Liver (tissue), 9 donors: ENCODE data around the gene HOXB9. TPM values are rescaled to one million over a fixed set of nuclear protein-coding genes. Genes with fewer than 3 reads are reported as not detected.

Experiments used
- DNase-seq: peaks from one replicate; pipeline ENCODE4 v3.0.0-alpha.2; 2017; ENCODE audit warnings: low spot score
- H3K27ac ChIP-seq, 2 donors: one replicate each; pipeline ENCODE4 v1.7.0; 2013; ENCODE audit warnings: inconsistent platforms in 2 of 2, low read length in 2 of 2, control low read depth in 1 of 2, low read depth in 1 of 2, mild to moderate bottlenecking in 1 of 2
- H3K27me3 ChIP-seq, 4 donors: one replicate each; pipeline versions ENCODE4 v1.6.1 to v1.7.0; 2013; ENCODE audit warnings: low read length in 3 of 4, inconsistent platforms in 1 of 4, mild to moderate bottlenecking in 1 of 4, moderate library complexity in 1 of 4; ENCODE audit not compliant: control insufficient read depth in 4 of 4, insufficient read depth in 4 of 4
- H3K36me3 ChIP-seq, 4 donors: one replicate each; pipeline versions ENCODE4 v1.6.1 to v1.7.0; 2013; ENCODE audit warnings: low read length in 3 of 4, mild to moderate bottlenecking in 3 of 4, low read depth in 1 of 4, moderate library complexity in 1 of 4; ENCODE audit not compliant: control insufficient read depth in 4 of 4, insufficient read depth in 3 of 4
- H3K4me1 ChIP-seq, 4 donors: one replicate each; pipeline versions ENCODE4 v1.6.1 to v1.7.0; 2013; ENCODE audit warnings: low read length in 3 of 4, mild to moderate bottlenecking in 3 of 4, moderate library complexity in 1 of 4; ENCODE audit not compliant: control insufficient read depth in 4 of 4, insufficient read depth in 4 of 4
- H3K4me3 ChIP-seq, 3 donors: one replicate each; pipeline versions ENCODE4 v1.6.1 to v1.7.0; 2013; ENCODE audit warnings: low read length in 3 of 3, control low read depth in 1 of 3, low read depth in 1 of 3, mild to moderate bottlenecking in 1 of 3
- H3K9ac ChIP-seq, 2 donors: one replicate each; pipeline ENCODE4 v1.7.0; 2013; ENCODE audit warnings: low read length in 2 of 2, mild to moderate bottlenecking in 2 of 2, moderate library complexity in 2 of 2, control low read depth in 1 of 2, low read depth in 1 of 2
- H3K9me3 ChIP-seq, 4 donors: one replicate each; pipeline versions ENCODE4 v1.6.1 to v1.7.0; 2013; ENCODE audit warnings: low read length in 3 of 4; ENCODE audit not compliant: control insufficient read depth in 4 of 4
- CTCF ChIP-seq: fragments of 150-350 bp; IDR thresholded peaks from 2 replicates; pipeline ENCODE4 v1.5.1; 2017; ENCODE audit warnings: improper control_type of control experiment, low read depth, low read length; ENCODE audit not compliant: missing input control
- EGR1 ChIP-seq, 2 donors: IDR thresholded peaks; 2 replicates each; pipeline ENCODE4 v1.6.1; 2016 to 2018; ENCODE audit warnings: antibody characterized with exemption in 2 of 2, low read depth in 2 of 2
- FOXA1 ChIP-seq: IDR thresholded peaks from 2 replicates; pipeline ENCODE4 v1.6.1; 2016; ENCODE audit warnings: antibody characterized with exemption
- FOXA2 ChIP-seq: IDR thresholded peaks from 2 replicates; pipeline ENCODE4 v1.6.1; 2016; ENCODE audit warnings: antibody characterized with exemption
- GABPA ChIP-seq, 2 donors: IDR thresholded peaks in 1 of 2; conservative IDR thresholded peaks in 1 of 2; 2 replicates each; pipeline ENCODE4 v1.6.1; 2016; ENCODE audit warnings: antibody characterized with exemption in 2 of 2, mild to moderate bottlenecking in 1 of 2, moderate library complexity in 1 of 2
- HNF4A ChIP-seq, 2 donors: conservative IDR thresholded peaks; 2 replicates each; pipeline ENCODE4 v1.6.1; 2016; ENCODE audit warnings: antibody characterized with exemption in 2 of 2, mild to moderate bottlenecking in 2 of 2
- HNF4G ChIP-seq: IDR thresholded peaks from 2 replicates; pipeline ENCODE4 v1.6.1; 2016; ENCODE audit warnings: antibody characterized with exemption
- JUND ChIP-seq, 2 donors: IDR thresholded peaks; 2 replicates each; pipeline ENCODE4 v1.6.1; 2016; ENCODE audit warnings: antibody characterized with exemption in 2 of 2
- MAX ChIP-seq: IDR thresholded peaks from 2 replicates; pipeline ENCODE4 v1.6.1; 2016; ENCODE audit warnings: antibody characterized with exemption
- NR2F2 ChIP-seq: IDR thresholded peaks from 2 replicates; pipeline ENCODE4 v1.6.1; 2016; ENCODE audit warnings: antibody characterized with exemption
- RAD21 ChIP-seq, 2 donors: IDR thresholded peaks; 2 replicates each; pipeline ENCODE4 v1.6.1; 2016; ENCODE audit warnings: antibody characterized with exemption in 2 of 2, mild to moderate bottlenecking in 2 of 2
- RXRA ChIP-seq, 2 donors: IDR thresholded peaks; 2 replicates each; pipeline ENCODE4 v1.6.1; 2017 to 2018; ENCODE audit warnings: antibody characterized with exemption in 2 of 2, mild to moderate bottlenecking in 1 of 2
- SP1 ChIP-seq: IDR thresholded peaks from 2 replicates; pipeline ENCODE4 v1.6.1; 2018; ENCODE audit warnings: antibody characterized with exemption, mild to moderate bottlenecking
- TAF1 ChIP-seq: conservative IDR thresholded peaks from 2 replicates; pipeline ENCODE4 v1.6.1; 2016; ENCODE audit warnings: antibody characterized with exemption, mild to moderate bottlenecking
- YY1 ChIP-seq: IDR thresholded peaks from 2 replicates; pipeline ENCODE4 v1.6.1; 2016; ENCODE audit warnings: antibody characterized with exemption, mild to moderate bottlenecking
- WGBS: extraction: QIAGEN DNeasy Blood & Tissue Kit; methylation state at CpG from one replicate; pipeline ENCODE4 v1.1.7; 2013; 5-methylcytosine and 5-hydroxymethylcytosine counted together
- polyA plus RNA-seq, 2 donors: library from polyadenylated mRNA; stranded (reverse) in 1 of 2; unstranded in 1 of 2; fragments of 200-250 nt in 1 of 2; fragments of >200 nt in 1 of 2; fragmentation: Nextera tagmentation in 1 of 2; extraction: Ambion mirVana in 1 of 2; gene quantifications; one replicate each; pipeline versions ENCODE4 v1.2.1 to v1.2.3, GENCODE V29; 2013 to 2015
- total RNA-seq, 2 donors: library from RNA; depleted of rRNA; stranded (reverse); fragments of >200 nt; gene quantifications; one replicate each; pipeline ENCODE4 v1.2.3, GENCODE V29; 2014
- TF ChIP-seq, protein P1 (sequence below): IDR thresholded peaks from 2 replicates; pipeline ENCODE4 v1.6.1; 2016; ENCODE audit warnings: antibody characterized with exemption
- TF ChIP-seq, protein P2 (sequence below): IDR thresholded peaks from 2 replicates; pipeline ENCODE4 v1.6.1; 2016; ENCODE audit warnings: antibody characterized with exemption, mild to moderate bottlenecking
- donor health status: healthy.
- donor health status: healthy.
- donor health status: healthy.
- donor health status: healthy.
- donor health status: healthy.

Gene HOXB9
- total and polyA plus RNA-seq, 4 donors: not detected

- Histone ChIP-seq H3K4me1 (no peaks in the 10 kb centered on the region), H3K4me3 (no peak overlapping the region), H3K9ac (no peak overlapping the region), H3K36me3 (no peaks in the 10 kb centered on the region), H3K27ac (no peak overlapping the region), H3K9me3 (no peaks in the 10 kb centered on the region), H3K27me3 (peaks cover 20 to 42% (median 27%) of the 10 kb centered on the region in 4 donors)
- 48% methylated on average over 1 of the region's 1 CpG for WGBS
- TF ChIP-seq, protein P1, sequence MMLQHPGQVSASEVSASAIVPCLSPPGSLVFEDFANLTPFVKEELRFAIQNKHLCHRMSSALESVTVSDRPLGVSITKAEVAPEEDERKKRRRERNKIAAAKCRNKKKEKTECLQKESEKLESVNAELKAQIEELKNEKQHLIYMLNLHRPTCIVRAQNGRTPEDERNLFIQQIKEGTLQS: no peak
- TF ChIP-seq, protein P2, sequence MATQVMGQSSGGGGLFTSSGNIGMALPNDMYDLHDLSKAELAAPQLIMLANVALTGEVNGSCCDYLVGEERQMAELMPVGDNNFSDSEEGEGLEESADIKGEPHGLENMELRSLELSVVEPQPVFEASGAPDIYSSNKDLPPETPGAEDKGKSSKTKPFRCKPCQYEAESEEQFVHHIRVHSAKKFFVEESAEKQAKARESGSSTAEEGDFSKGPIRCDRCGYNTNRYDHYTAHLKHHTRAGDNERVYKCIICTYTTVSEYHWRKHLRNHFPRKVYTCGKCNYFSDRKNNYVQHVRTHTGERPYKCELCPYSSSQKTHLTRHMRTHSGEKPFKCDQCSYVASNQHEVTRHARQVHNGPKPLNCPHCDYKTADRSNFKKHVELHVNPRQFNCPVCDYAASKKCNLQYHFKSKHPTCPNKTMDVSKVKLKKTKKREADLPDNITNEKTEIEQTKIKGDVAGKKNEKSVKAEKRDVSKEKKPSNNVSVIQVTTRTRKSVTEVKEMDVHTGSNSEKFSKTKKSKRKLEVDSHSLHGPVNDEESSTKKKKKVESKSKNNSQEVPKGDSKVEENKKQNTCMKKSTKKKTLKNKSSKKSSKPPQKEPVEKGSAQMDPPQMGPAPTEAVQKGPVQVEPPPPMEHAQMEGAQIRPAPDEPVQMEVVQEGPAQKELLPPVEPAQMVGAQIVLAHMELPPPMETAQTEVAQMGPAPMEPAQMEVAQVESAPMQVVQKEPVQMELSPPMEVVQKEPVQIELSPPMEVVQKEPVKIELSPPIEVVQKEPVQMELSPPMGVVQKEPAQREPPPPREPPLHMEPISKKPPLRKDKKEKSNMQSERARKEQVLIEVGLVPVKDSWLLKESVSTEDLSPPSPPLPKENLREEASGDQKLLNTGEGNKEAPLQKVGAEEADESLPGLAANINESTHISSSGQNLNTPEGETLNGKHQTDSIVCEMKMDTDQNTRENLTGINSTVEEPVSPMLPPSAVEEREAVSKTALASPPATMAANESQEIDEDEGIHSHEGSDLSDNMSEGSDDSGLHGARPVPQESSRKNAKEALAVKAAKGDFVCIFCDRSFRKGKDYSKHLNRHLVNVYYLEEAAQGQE: no peak
- TF ChIP-seq FOXA1: no peak
- no peak for TF ChIP-seq EGR1 (IDR thresholded peaks at IDR 0.05; ENCODE audit: low read depth in 2 of 2)
- no peak for DNase-seq
These were observed 14.7 kb upstream of the HOXB9 start for GRCh38 chr17:48640858-48641180.

DNA sequence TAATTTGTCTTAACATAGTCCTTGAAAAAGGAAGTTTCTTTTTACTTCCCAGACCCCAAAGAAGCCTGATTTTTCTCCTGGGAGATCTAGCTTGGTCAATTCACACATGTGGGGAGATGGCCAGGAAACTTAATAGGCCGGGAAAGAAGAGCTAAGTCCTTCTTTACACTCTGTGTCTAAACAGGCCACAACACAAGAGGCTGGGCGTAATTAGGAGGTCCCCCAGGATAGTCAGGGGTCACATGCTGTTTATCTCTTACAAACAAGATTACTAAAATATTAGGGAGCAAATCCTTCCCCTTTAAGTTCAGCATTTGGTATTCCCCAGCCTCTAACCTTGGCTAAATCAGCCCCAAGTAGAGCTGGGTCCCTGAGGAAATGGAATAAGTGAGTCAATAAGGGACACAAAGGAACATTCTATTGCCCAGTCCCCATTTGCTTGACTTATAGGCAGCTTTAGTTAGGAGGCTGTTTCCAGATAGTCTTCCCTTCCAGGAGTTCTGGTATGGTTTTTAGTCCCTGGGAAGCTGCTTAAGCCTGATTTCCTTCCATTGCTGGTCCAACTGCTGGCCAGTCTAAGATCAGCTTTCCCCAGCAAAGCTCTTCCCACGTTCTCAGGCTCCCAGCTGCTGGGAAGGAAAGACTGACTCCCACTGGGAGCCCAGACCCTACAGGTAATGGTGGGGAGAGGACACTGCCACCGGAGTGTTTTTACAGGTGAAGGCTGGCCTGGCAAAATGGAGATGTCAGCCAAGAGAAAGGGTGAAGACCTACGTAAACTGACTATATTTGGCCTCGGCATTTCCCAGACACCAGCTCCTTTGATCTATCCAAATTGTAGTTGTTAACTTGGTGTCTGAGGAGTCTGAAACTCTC, 14.1 kb upstream of the HOXB9 start:
- Histone ChIP-seq H3K36me3 (no peaks in the 10 kb centered on the region), H3K4me3 (no peak overlapping the region), H3K27ac (no peak overlapping the region), H3K9ac (no peak overlapping the region), H3K4me1 (no peaks in the 10 kb centered on the region), H3K27me3 (peaks cover 19 to 44% (median 29%) of the 10 kb centered on the region in 4 donors), H3K9me3 (no peaks in the 10 kb centered on the region)
- no peak for DNase-seq
- WGBS: 49% methylated on average over 6 of the region's 6 CpGs
- TF ChIP-seq, protein P2: no peak
- TF ChIP-seq RAD21 (IDR thresholded peaks at IDR 0.05): no peak
- no peak for TF ChIP-seq MAX
- TF ChIP-seq JUND (IDR thresholded peaks at IDR 0.05): no peak
- TF ChIP-seq YY1: no peak
- no peak for TF ChIP-seq HNF4G
- TF ChIP-seq, protein P1: no peak
- no peak for TF ChIP-seq NR2F2
- no peak for TF ChIP-seq RXRA (IDR thresholded peaks at IDR 0.05)
- no peak for TF ChIP-seq SP1
- TF ChIP-seq GABPA (IDR thresholded peaks at IDR 0.05 in 1 of 2, conservative IDR thresholded peaks at IDR 0.05 in 1 of 2): no peak
- TF ChIP-seq FOXA2: no peak
- TF ChIP-seq EGR1 (IDR thresholded peaks at IDR 0.05; ENCODE audit: low read depth in 2 of 2): no peak
- no peak for TF ChIP-seq CTCF
- no peak for TF ChIP-seq HNF4A (conservative IDR thresholded peaks at IDR 0.05)
- no peak for TF ChIP-seq TAF1
